ENCODE measurements around the gene GNPDA1.

GNPDA1 gene

DNA sequence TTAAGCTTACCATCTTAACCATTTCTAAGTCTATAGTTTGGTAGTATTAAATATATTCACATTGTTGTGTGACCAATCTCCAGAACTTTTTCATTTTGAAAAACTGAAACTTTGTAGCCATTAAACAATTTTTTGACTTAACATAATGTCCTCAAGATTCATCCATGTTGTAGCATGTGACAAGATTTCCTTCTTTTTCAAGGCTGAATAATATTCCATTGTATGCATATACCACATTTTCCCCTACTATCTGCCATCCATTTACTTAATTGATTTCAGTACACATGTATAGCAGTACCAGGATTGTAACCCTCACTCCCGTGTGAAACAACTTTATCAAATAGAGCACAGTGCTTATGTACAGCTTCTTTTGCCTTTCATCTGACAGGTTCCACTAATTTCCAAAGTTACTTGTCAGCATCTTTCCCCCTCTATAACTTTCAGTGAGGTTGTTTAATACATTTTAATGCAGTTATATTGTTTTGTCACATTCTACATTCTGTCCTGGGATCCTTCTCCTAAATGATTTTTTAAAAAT lies 7.4 kb upstream of the GNPDA1 start:
- DNase-seq, result no peak

DNA sequence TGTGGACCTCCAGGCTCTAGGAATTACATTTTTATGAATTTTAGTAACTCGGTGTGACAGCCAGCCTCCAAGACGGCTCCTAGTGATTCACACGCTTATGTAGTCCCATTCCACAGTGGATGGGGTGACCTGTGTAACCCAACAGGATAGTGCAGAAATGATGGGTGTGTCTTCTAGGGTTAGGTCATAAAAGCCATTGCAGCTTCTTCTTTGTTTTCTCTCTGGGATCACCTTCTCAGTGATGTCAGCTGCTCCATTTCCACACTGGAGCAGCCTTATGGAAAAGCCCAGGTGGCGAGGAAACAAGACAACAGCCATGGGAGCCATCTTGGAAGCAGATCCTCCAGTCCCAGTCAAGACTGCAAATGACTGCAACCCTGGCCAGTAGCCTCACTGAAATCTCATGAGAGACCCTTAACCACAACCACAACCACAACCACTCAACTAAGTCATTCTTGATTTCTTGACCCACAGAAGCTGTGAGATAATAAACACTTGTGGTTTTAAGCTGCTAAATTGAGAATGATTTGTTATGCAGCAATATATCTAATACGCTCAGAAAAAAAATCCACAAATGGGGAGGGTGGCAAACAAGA lies 5.1 kb upstream of the GNPDA1 start:
- DNase-seq, result no peak

DNA sequence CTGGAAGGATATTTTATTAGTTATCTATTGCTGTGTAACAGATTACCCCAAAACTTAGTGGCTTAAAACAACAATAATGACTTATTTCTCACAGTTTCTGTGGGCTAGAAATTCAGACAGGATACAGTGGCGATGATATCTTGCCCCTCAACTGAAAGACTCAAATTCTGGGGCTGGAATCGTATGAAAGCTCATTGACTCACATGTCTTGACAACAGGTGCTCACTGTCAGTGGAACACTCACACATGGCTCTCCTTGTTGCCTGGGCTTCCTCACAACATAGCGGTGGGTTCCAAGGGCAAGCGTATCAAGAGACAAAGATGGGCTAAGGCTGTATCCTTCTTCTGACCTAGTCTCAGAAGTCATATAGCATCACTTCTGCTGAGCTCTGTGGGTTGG lies 3.7 kb upstream of the GNPDA1 start:
- DNase-seq, result no peak

DNA sequence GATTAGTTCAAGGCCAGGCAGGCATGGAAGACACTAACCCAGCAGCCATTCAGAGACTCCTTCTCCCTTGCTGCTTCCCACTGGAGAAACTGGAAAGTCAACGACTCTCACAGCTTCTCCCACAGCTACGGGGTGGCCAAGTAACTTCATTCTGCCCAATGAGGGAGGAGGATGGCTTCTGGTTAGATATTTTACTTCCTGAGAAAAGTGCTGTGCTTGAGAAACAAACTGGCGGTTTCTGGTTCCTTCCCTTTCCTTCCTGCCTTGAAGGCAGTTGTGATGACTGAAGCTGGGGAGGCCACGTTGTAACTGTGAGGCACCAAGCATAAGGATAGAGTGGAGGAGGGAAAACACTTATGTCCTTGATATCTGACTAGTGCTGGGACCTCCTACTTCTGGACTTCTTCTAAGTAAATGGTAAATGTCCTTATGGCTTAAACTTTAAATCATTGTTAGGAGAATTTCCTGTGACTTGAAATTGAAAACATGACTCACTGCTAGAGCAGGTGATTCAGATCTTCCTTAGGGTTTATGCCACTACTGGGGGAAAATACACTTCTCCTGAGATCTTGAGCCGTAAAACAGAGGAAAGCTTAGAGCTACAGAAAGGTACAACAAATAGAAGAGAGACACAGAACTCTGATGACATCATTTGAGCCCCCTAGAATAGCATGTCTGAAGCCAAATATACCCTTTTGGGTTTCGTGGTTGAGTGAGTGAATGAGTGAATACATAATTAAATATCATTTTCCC lies 3.1 kb upstream of the GNPDA1 start:
- no peak for DNase-seq

DNA sequence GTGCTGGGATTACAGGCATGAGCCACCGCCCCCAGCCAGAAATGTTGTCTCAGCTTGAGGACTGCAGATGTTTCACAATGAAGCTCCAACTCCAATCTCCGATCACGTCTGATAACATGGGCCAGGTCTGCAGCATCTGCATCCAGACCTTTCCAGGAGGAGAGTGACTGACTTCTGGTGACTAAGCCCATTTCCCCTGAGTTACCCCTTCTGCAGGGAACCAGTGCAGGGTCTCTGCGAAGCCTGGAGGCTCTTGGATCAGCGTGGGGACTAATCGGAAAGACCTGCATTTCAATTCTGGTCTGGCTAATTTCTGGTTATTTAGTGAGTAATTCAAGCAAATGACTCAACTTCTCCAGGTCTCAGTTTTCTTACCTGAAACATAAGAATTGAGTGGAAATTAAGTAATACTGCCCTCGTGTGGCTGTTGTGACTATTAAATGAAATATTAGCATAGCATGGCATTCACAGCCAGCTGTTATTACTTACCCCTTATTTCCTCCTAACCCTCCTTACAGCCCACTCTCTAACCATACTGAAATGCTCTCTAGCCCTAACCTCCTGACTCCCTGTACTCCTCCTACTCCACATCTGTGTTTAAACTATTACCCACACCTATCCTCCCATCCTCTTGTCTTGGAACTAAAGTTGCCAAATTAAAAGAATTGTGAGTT lies 2.2 kb upstream of the GNPDA1 start:
- no peak for DNase-seq

DNA sequence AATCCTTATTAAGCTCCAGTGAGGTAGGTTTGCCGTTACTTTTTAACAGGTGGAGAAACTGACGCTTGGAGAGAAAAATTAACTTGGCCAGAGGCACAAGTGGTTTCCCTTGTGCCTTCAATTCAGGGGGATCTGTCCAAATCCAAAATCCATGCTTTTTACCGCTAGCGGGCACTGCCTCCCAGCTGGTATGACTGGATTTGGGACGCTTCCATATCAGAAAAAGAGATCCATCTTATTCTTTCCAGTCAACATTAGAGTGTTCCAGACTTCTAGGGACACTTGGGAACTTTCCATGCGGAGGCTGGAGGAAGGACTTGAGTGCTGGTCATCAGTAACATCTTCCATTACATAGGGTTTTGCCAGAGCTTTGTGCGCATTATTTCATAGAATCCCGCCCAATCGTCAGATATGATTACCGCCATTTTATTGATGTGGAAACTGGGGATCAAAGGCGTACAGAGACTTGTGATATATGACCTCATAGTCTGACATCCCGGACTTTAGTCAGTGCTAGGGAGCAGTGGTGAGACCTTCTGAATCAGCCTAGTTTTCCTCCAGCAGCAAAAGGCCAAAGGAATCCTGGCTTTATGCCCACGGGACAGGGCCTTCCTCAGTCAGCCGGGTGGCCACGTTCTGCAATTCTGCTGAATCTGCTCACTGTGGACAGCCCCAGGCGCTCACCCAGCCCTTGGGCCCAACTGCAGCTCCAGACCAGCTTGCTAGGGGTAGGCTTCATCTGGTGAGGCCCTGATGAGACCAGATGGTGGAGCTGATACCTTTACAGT lies 1.1 kb upstream of the GNPDA1 start:
- no peak for DNase-seq

DNA sequence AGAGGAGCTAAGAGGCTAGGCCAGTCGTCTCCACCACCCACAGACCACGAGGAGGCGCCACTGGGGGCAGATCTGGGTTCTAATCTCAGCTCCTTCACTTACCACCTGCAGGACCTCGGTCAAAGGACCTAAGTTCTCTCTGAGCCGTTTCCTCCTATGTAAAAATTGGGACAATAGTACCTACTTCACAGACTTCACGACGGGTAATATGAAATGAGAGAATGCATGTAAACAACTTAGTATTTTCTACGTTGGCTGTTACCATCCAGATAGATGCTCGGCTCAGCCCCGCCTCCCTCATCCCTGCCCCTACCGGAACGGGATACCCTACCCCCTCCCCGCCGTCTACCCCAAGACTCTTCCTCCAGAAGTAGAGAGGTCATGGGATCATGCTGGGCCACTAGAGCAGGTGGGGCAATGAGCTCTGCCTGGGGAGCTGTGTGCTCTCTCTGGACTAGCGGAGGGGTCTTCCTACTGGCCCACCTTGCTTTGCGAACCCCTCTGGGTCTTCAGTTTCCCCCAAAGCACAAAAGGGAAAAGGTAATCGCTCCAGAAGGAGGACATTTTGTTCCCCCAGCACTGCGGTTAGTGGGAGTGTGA lies 541 bp downstream of the GNPDA1 start:
- no peak for DNase-seq

DNA sequence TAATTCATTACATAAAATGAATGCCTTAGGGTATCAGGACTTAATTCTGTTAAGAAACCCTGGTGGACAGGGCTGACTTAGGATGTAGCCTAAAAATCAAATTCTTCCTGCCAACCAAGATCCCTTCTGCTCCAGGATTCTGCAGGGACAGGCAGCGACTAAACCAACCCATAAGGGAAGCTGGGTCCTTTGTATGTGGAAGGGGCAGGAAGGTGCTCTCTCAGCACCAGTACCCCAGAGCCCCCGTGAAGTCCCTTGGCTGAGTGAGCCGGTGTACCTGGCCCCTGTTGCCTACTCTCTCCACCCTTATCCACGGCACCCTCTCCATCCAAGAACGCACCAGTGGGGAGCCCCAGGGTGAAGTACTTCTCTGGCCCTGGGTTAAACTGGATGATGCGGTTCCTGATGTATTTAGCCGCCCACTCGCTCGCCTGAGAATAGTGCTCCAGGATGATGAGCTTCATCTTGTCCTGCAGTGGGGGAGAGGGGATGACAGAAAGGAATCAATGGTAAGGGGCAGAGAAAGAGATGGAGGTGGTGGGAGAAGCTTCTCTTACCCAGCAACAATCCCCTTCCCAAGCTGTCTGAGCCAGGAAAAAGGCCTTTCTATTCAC lies 1.1 kb downstream of the GNPDA1 start:
- no peak for DNase-seq

DNA sequence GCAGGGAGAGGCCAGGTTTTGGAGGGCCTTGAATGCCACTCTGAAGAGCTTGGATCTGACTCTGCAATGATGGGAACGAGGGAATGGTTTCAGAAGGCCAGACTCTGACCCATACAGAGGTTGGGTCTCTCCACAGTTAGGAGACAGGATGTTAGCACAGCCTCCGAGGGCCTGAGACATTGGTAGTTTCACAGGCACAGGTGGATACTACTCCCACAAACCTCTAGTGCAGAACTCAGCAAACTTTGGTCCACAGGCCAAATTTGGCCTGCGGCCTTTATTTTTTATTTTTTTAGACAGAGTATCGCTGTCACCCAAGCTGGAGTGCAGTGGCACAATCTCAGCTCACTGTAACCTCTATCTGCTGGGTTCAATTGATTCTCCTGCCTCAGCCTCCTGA lies 2.9 kb downstream of the GNPDA1 start:
- no peak for DNase-seq

DNA sequence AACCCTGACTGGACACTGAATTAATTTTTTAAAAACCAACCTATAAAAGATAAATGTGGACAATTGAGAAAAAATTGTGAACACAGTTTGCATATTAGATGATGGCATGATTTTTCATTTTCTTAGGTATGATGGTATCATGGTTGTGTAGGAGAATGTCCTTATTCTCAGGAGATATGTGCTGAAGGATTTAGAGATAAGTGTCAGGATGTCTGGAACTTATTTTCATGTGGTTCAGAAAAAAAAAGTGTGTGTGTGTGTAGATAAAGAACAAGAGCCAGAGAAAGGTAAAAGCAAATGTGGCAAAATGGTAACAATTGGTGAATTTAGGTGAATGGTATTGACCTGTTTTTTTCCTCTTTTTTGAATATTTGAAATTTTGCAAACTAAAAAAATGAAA lies 4.0 kb downstream of the GNPDA1 start:
- DNase-seq, result no peak

DNA sequence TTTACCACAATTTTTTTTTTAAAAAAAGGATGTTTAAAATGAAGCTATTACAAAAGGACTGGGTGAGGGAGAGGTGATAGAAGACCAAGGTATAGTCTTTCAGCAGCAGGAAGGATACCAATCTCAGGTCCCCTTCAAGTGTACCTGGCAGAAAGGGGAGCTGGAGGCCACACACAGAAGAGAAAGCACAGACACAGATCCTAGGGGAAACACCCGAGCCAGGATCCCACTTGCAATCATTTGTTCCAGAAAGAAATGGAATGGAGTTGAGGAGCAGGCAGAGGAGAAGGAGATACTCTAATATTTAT lies 5.6 kb downstream of the GNPDA1 start:
- no peak for DNase-seq

DNA sequence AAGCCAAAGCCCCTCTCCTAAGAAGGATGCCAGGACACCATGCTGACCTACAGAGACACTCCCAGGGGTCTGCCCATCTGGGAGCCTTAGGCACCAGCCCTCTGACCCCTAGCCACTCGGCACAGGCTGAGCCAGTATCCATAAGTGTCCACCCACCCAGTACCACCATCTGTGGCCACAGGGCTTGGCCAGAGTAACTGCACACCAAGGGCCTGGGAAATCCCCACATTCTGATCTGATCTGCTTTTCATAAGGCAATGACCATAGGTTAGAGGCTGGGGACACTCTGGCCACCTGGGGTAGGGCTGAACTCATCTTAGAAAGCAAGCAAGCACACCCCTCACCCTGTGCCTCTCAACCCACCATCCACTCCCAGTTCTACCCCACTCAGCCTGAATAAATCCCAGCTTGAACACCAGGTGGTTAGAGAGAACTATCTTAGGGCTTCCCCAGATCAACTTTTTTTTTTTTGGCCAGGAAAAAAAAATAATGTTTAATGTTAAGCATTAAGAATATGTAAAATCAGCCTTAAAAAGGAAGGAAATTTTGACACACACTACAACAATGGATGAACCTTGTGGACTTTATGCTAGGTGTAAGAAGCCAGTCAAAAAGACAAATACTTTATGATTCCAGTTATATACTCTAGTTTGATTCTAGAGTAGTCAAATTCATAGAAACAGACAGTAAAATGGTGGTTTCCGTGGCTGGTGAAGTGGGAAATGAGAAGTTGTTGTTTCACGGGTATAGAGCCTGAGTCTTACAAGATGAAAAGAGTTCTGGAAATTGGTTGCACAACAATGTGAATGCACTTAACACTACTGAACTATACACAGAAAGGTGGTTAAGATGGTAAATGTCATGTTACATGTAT lies 6.2 kb downstream of the GNPDA1 start:
- DNase-seq, result no peak

DNA sequence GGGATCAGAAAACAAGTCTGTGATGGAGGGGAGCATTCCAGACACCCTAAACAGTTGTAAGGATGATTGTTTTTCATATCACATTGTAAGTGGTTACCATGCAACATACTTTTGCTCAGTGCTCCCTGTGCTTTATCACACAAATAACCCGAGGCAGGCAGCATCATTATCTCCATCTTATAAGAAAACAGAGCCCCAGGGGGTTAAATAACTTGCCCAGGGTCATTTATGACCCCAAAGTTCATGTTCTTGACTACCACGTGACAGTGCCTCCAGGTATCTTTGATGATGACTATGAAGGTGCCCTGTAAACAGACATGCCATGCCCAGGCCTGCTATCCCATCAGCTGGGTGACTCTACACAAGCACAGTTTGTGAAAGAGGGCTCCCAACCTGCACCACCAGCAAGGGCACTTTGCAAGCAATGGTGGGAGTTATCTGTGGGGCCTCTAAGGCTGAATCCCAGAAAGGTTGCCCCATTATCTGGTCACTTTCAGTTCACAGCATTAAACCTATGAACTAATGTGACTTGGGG lies 9.5 kb downstream of the GNPDA1 start:
- DNase-seq, result no peak

DNA sequence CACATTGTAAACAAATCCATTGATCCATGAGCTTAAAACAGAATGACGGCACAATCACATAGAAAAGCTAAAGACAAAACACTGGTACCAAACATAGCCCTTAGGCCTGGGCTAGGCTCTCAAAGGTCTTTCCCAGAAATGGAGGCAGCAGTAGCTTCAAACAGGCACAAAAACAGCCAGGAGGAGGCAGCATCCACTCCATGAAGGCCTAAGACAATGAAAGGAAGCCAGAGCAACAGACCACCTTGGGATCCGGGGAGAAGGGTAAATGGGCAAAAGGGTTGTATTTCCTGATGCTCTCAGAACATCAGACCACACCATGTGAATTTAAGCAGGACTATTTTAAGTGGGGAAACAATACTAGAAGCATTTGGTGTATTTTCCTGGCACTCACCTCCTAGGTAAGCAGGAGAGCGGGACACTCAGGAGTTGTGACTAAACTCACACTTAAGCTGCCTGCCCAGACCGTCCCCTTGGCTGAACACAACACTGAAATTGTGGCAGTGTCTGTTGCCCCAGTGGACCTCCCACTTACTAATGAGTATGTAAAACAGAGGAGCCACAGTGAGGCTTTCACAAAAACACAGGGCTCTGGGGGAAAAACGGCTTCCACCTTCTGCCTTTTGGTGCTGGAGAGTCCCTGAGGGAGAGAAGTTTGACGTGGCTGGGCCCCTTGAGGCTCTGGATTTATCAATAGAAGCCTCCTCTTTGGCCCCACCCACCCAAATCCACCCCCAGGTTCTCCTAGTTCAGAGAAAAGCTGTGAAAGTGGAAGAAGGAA lies 11.9 kb downstream of the GNPDA1 start:
- no peak for DNase-seq

DNA sequence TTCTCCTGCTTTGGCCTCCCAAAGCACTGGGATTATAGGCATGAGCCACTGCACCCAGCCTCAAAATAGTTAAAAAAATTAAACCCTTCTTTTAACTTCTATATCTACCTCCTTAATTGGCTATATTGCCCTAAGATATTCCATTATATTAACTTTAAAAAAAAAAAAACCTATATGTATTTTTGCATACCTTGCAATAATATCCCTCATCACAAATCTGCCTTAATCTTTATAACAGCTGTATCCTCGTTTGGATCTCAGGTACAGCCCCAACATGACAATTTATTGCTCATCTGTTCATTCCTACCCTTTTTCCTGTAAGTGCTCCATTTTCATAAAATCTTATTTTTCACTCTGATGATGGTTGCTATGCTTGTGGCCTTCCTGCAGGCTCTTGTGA lies 12.7 kb downstream of the GNPDA1 start:
- DNase-seq, result no peak

DNA sequence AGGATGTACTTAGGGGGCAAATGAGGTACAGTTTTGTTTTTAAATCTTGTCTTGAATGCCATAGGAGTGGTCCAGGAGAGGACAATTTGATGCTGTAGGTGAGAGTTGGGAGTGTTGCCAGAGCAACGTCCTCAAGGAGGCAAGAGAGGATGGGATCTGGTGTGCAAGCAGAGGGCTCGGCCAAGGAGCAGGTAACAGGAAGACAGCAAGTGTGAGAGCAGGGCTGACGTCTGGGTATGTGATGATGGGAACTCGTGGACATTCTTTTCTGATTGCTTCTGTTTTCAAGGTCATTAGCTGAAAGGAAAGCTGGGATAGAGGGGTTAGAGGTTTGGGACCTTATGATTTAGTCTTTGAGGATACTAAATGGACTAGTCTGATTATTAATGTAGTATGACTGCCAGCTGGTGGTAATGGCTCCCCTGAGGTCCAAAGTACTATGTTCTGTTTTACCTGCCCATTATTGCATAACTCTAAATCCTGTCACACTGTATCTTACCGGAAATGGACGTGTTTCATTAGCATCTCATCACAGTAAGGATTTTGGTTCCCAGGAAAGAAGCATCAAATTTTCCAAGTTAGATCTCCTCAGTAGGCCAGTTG lies 15.4 kb downstream of the GNPDA1 start:
- DNase-seq, result no peak

DNA sequence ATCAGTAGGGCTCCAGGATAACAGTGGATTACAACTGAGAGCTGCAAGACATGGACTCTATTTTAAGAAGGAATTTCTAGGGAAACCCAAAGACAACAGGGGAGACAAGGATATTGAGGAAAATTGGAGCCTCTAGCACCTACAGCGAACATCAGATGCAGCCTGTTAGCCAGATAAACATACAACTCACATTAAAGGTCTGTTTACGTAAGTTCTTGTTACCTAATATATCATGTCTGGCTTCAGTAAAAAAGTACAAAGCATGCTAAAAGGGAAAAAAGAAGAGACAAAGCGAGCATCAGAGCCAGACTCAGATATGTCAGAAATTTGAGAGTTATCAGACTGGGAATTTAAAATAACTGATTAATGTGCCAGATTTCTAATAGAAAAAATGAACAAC lies 17.2 kb downstream of the GNPDA1 start:
- no peak for DNase-seq

DNA sequence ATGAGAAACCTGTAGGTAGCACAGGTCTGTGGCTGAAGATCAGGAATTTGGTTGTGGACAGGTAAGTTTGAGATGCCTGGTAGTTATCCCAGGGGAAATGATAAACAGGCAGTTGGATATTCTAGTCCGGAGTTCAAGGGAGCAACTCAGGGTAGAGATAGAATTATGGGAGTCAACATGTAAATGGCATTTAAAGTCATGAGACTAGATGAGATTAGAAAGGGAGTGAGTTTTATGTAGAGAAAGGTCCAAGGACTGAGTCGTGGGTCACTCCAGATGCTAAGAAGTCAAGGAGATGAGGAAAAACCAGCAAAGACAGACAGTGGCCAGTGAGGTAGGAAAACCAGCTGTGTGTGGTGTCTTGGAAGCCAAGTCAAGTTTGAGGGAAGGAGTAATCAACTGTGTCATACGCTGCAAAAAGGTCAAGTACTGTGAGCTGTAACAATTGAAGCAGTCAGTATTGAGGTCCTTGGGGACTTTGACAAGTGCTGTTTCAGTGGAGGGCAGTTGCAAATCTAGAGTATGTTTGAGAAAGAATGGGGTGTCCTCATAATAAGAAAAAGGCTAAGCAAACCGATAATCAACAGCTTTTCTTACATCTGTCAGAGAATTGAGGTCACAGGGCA lies 18.2 kb downstream of the GNPDA1 start:
- DNase-seq, result no peak

DNA sequence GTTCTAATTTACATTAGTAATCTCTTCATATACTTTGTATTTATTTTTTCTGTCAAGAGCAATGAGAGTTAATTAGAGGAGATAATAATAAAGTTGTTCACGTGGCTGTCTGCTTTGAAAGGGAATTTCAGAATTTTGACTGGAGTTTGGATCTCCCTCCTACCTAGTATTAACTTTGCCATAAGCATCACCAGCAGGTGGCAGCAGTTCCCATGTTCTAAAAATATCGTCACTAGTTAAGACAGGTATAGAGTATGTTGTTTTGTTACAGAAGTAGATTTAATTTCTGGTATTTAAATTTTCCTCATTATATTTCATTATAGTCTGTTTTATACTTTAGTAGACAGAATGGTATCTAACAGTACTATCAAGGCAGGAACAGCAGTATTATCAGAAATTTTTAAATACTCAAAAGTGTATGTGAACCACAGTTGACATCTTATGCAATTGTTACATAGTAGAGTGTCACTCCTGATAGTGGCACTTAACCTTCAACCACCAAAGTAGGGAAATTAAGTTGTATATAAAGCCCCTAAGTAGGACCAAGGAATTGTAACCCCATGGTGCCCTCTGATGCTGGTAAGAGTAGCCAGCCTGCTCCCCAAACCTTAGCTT lies 20.4 kb downstream of the GNPDA1 start:
- DNase-seq, result no peak
